Smooth muscle cell (in vitro differentiated cells): ENCODE measurements around the gene HES7. TPM values are rescaled to one million over a fixed set of nuclear protein-coding genes. Genes with fewer than 3 reads are reported as not detected.

Experiments
- DNase-seq: peaks from one replicate; lab custom pipeline; 2025; ENCODE audit not compliant: unreplicated experiment; lab: John Stamatoyannopoulos, UW
- H2AFZ ChIP-seq: fragments of 200-600 bp; sonication (generic); 2 replicates; pipeline ENCODE4 v1.6.0; 2016; ENCODE audit warnings: antibody characterized with exemption, low read depth, mild to moderate bottlenecking
- H3F3A ChIP-seq: fragments of 200-600 bp; sonication (generic); 2 replicates; pipeline ENCODE4 v1.6.0; 2017; ENCODE audit warnings: antibody characterized with exemption, low read depth
- H3K27ac ChIP-seq: fragments of 200-600 bp; sonication (generic); 2 replicates; pipeline ENCODE4 v1.5.1; 2016; ENCODE audit warnings: low read depth, mild to moderate bottlenecking
- H3K27me3 ChIP-seq: fragments of 200-600 bp; sonication (generic); 2 replicates; pipeline ENCODE4 v1.6.1; 2016; ENCODE audit warnings: low read depth, mild to moderate bottlenecking
- H3K36me3 ChIP-seq: fragments of 200-600 bp; sonication (generic); 2 replicates; pipeline ENCODE4 v1.5.1; 2016; ENCODE audit warnings: low read depth
- H3K4me1 ChIP-seq: fragments of 200-600 bp; sonication (generic); 2 replicates; pipeline ENCODE4 v1.5.1; 2016; ENCODE audit warnings: low read depth
- H3K4me2 ChIP-seq: fragments of 200-600 bp; sonication (generic); 2 replicates; pipeline ENCODE4 v1.6.0; 2016; ENCODE audit warnings: mild to moderate bottlenecking
- H3K4me3 ChIP-seq: fragments of 200-600 bp; sonication (generic); 2 replicates; pipeline ENCODE4 v1.5.1; 2016; ENCODE audit warnings: mild to moderate bottlenecking
- H3K79me2 ChIP-seq: fragments of 200-600 bp; sonication (generic); 2 replicates; pipeline ENCODE4 v1.6.0; 2016; ENCODE audit warnings: low read depth, mild to moderate bottlenecking
- H3K9ac ChIP-seq: fragments of 200-600 bp; sonication (generic); 2 replicates; pipeline ENCODE4 v1.6.0; 2016; ENCODE audit warnings: low read depth
- H3K9me3 ChIP-seq: fragments of 200-600 bp; sonication (generic); replicated peaks from 2 replicates; pipeline ENCODE4 v1.5.1; 2016; ENCODE audit warnings: low read depth
- H4K20me1 ChIP-seq: fragments of 200-600 bp; sonication (generic); 2 replicates; pipeline ENCODE4 v1.6.0; 2016; ENCODE audit warnings: low read depth
- WGBS: methylation state at CpG from one replicate; pipeline ENCODE4 v1.1.7; 2016; ENCODE audit warnings: low lambda C conversion rate; 5-methylcytosine and 5-hydroxymethylcytosine counted together
- polyA plus RNA-seq: library from polyadenylated mRNA; unstranded; fragments of >200 nt; fragmentation: Nextera tagmentation; extraction: Ambion mirVana; gene quantifications from 2 replicates; pipeline ENCODE4 v1.2.1, GENCODE V29; 2016
- total RNA-seq: library from RNA; depleted of rRNA; stranded (reverse); fragments of >200 nt; gene quantifications from 2 replicates; pipeline ENCODE4 v1.2.3, GENCODE V29; 2014
- TF ChIP-seq, protein P1 (sequence below): fragments of 200-600 bp; sonication (generic); IDR thresholded peaks from 2 replicates; pipeline ENCODE4 v1.5.1; 2017; ENCODE audit warnings: borderline replicate concordance, mild to moderate bottlenecking, antibody characterized with exemption; ENCODE audit not compliant: insufficient read depth, poor library complexity, severe bottlenecking

HES7 gene
- total and polyA plus RNA-seq, 2 experiments from 2014 or later: not detected

DNA sequence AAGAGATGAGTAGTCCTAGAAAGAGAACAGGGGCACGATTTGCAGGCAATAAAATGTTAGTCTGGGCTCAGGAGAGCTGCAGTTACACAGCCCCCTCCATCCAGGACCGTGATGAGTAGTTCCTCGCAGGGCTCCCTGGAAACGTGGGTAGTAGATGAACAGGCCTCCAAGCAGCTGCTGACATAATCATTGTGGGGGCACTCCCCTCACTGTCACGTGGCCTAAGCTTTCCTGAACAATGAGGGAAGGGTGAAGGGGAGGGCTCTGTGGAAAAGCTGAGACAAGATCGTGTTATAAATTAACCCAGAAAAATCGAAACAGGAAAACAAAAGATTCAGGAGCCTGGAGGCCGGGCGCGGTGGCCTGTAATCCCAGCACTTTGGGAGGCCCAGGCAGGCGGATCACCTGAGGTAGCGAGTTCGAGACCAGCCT is 29.6 kb upstream of the HES7 start:
- Histone ChIP-seq H3F3A (peaks cover 10% of the 10 kb centered on the region), H3K79me2 (peaks cover 10% of the 10 kb centered on the region), H3K9me3 (no peaks in the 10 kb centered on the region), H3K27ac (peak overlapping the region; percentile 99), H3K27me3 (no peaks in the 10 kb centered on the region), H3K36me3 (peaks cover 5% of the 10 kb centered on the region), H2AFZ (no peak overlapping the region), H3K9ac (peak overlapping the region; percentile 94), H4K20me1 (peaks cover 55% of the 10 kb centered on the region), H3K4me1 (peaks cover 17% of the 10 kb centered on the region), H3K4me2 (peak overlapping the region; percentile 95), H3K4me3 (peak overlapping the region; percentile 79)
- DNase-seq: peak; percentile 38
- TF ChIP-seq, protein P1, sequence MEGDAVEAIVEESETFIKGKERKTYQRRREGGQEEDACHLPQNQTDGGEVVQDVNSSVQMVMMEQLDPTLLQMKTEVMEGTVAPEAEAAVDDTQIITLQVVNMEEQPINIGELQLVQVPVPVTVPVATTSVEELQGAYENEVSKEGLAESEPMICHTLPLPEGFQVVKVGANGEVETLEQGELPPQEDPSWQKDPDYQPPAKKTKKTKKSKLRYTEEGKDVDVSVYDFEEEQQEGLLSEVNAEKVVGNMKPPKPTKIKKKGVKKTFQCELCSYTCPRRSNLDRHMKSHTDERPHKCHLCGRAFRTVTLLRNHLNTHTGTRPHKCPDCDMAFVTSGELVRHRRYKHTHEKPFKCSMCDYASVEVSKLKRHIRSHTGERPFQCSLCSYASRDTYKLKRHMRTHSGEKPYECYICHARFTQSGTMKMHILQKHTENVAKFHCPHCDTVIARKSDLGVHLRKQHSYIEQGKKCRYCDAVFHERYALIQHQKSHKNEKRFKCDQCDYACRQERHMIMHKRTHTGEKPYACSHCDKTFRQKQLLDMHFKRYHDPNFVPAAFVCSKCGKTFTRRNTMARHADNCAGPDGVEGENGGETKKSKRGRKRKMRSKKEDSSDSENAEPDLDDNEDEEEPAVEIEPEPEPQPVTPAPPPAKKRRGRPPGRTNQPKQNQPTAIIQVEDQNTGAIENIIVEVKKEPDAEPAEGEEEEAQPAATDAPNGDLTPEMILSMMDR: no peak
- WGBS: 35% methylated on average over 13 of the region's 13 CpGs

DNA sequence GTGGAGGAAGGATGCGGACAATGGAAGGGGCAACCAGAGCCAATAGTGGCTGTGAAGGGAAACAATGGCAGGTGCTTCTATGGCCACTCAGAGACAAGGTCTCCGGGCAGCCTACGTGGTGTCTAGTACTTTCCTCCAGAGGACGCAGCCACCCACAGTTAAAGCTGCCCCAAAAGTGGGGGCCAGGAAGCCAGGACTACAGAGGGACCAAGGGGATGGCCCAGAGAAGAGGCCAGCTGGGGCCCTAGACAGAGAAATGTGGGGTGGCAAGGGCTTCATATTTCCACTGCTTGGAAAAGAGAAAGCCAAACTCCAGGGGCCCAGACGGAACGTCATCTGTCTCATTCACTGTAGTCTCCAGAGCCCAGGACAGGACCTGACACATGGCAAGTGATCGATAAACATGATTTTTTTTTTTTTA is 29.1 kb upstream of the HES7 start:
- Histone ChIP-seq H3K4me1 (peaks cover 17% of the 10 kb centered on the region), H3K9me3 (no peaks in the 10 kb centered on the region), H2AFZ (no peak overlapping the region), H3K36me3 (peaks cover 5% of the 10 kb centered on the region), H3K27ac (peak overlapping the region; percentile 99), H3K79me2 (peaks cover 10% of the 10 kb centered on the region), H3K4me2 (peak overlapping the region; percentile 95), H3F3A (peaks cover 10% of the 10 kb centered on the region), H3K4me3 (peak overlapping the region; percentile 79), H4K20me1 (peaks cover 60% of the 10 kb centered on the region), H3K27me3 (no peaks in the 10 kb centered on the region), H3K9ac (peak overlapping the region; percentile 94)
- TF ChIP-seq, protein P1: no peak
- DNase-seq: no peak
- 85% methylated on average over 7 of the region's 7 CpGs for WGBS

DNA sequence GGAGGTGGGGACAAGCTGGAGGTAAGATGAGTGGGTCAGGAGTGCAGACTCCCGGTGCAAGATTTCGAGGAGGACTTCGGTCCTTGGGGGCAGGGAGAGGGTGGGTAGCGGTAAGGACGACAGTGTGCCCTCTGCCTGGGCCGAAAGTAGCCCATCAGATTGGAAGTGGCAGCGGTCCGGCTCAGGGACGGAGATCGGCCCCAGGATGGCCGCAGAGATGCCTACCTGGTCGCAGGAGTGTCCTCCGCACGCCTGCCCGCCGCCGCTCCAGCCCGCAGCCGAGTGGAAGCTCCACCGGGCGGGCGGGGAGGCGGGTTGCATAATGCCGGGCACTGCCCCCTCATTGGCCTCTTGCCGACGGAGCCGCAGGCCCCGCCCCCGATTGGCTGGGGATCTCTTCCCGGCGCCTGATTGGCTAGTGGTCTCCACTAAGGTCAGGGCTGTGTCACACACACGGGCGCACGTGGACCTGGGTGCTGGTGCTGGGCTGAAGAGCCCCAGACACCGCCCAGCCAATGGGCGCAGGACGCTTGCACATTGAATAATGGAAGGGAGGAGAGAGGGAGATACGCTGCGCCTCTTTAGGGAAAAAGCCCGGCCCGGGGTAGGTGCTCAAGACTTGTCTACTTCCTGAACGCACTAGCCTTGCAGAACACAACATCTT is 28.3 kb upstream of the HES7 start, which contains the start of gene PER1:
Gene PER1 (minus strand): TSS at position 293 of the 664 bp plus-strand sequence. CDS start 1,698 bp downstream, outside the sequence.
- H3K9me3 ChIP-seq: no peaks in the 10 kb centered on the region
- H3F3A ChIP-seq: peaks cover 10% of the 10 kb centered on the region
- peaks cover 17% of the 10 kb centered on the region for H3K4me1 ChIP-seq
- no peaks in the 10 kb centered on the region for H3K27me3 ChIP-seq
- DNase-seq: peak; percentile 88
- H3K4me2 ChIP-seq: peak within 1 kb of the TSS; percentile 95
- no peak within 1 kb of the TSS for H2AFZ ChIP-seq
- peaks cover 68% of the 10 kb centered on the region for H4K20me1 ChIP-seq
- peaks cover 5% of the 10 kb centered on the region for H3K36me3 ChIP-seq
- TF ChIP-seq, protein P1: no peak
- H3K9ac ChIP-seq: peak within 1 kb of the TSS; percentile 97
- H3K4me3 ChIP-seq: peak within 1 kb of the TSS; percentile 79
- H3K27ac ChIP-seq: peak within 1 kb of the TSS; percentile 99
- WGBS: 8% methylated on average over 42 of the region's 42 CpGs
- peaks cover 10% of the 10 kb centered on the region for H3K79me2 ChIP-seq
